HCT116 (cell line): Measurements from ENCODE around the gene MED6. TPM values are rescaled to one million over a fixed set of nuclear protein-coding genes. Genes with fewer than 3 reads are reported as not detected.
A peak's percentile ranks its signal among the peaks of the same experiment; 100 is the strongest.

Experiments
- ATAC-seq: fragments of 200-7000 bp; cut with Tn5 transposase; 2 replicates; pipeline ENCODE4 v1.9.1; 2020; ENCODE audit warnings: mild to moderate bottlenecking, moderate library complexity
- BruUV-seq: library from RNA; stranded (reverse); fragments of 400-500 nt; replicated peaks from 2 replicates; lab custom pipeline; 2021; lab: Mats Ljungman, UMichigan
- CTCF ChIA-PET: fragments of 300-600 bp; sonication (Branson Sonifier 250); formaldehyde crosslinking; loops from one replicate; lab custom pipeline; 2021; ENCODE audit warnings: antibody characterized with exemption; lab: Charles Lee
- POLR2A ChIA-PET: fragments of 300-600, 350-600 bp; sonication (Branson Sonifier 250); formaldehyde crosslinking; loops from one replicate; lab custom pipeline; 2021; ENCODE audit warnings: antibody characterized with exemption; lab: Charles Lee
- RAD21 ChIA-PET, 2 experiments: fragments of 300-600 bp; sonication (Branson Sonifier 250); formaldehyde crosslinking; loops; one replicate each; lab custom pipeline; 2023; ENCODE audit warnings: low total read pairs in 2 of 2; ENCODE audit not compliant: uncharacterized antibody in 2 of 2, unreplicated experiment in 2 of 2, low non-redundant PET in 1 of 2; lab: Charles Lee
- DNase-seq: peaks from one replicate; pipeline ENCODE4 v3.0.0-alpha.2; 2010; ENCODE audit warnings: low read depth, low spot score
- H2AFZ ChIP-seq: fragments of 200-600 bp; shearing (Covaris generic), sonication (generic); 2 replicates; pipeline ENCODE4 v1.6.1; 2017; ENCODE audit warnings: low read depth, mixed run types, mixed read lengths, antibody characterized with exemption, low read length; ENCODE audit not compliant: poor library complexity, severe bottlenecking
- H3K27ac ChIP-seq: 2 replicates; pipeline ENCODE4 v1.5.1; 2012; ENCODE audit warnings: low read depth, low read length
- H3K27me3 ChIP-seq: fragments of 200-600 bp; sonication (generic); 2 replicates; pipeline ENCODE4 v1.6.1; 2016; ENCODE audit warnings: mixed run types, low read length, mixed read lengths; ENCODE audit not compliant: insufficient read depth
- H3K36me3 ChIP-seq, 2 experiments: fragments of 200-500 bp in 1 of 2; fragments of 200-600 bp in 1 of 2; sonication (Bioruptor generic) in 1 of 2; sonication (generic) in 1 of 2; 2 replicates each; pipeline versions ENCODE4 v1.5.1 to v1.6.1; 2014 to 2016; ENCODE audit warnings: low read length in 2 of 2, inconsistent platforms in 1 of 2, mixed read lengths in 1 of 2, mixed run types in 1 of 2; ENCODE audit not compliant: insufficient read depth in 2 of 2, control insufficient read depth in 1 of 2
- H3K4me1 ChIP-seq, 2 experiments: fragments of 200-600 bp in 1 of 2; sonication (generic) in 1 of 2; 2 replicates each; pipeline versions ENCODE4 v1.5.1 to v1.6.1; 2012 to 2017; ENCODE audit warnings: low read length in 2 of 2, inconsistent platforms in 1 of 2, mild to moderate bottlenecking in 1 of 2, mixed read lengths in 1 of 2, mixed run types in 1 of 2, moderate library complexity in 1 of 2; ENCODE audit not compliant: insufficient read depth in 2 of 2, control insufficient read depth in 1 of 2
- H3K4me2 ChIP-seq: fragments of 200-600 bp; sonication (generic); 2 replicates; pipeline ENCODE4 v1.6.1; 2017; ENCODE audit warnings: mixed run types, low read length, mixed read lengths
- H3K4me3 ChIP-seq, 2 experiments: fragments of 200-600 bp in 1 of 2; sonication (generic) in 1 of 2; replicated peaks in 1 of 2; 2 replicates each; pipeline ENCODE4 v1.5.1; 2011 to 2016; ENCODE audit warnings: low read length in 2 of 2, control low read depth in 1 of 2, low read depth in 1 of 2, mild to moderate bottlenecking in 1 of 2, mixed read lengths in 1 of 2, mixed run types in 1 of 2
- H3K79me2 ChIP-seq: fragments of 200-600 bp; sonication (generic); 2 replicates; pipeline ENCODE4 v1.6.1; 2017; ENCODE audit warnings: mild to moderate bottlenecking, mixed run types, low read length, moderate library complexity, mixed read lengths; ENCODE audit not compliant: insufficient read depth
- H3K9ac ChIP-seq: fragments of 200-600 bp; sonication (generic); 2 replicates; pipeline ENCODE4 v1.6.1; 2016; ENCODE audit warnings: low read length, mixed read lengths
- H3K9me2 ChIP-seq: fragments of 200-600 bp; sonication (generic), shearing (Covaris generic); 2 replicates; pipeline ENCODE4 v1.6.1; 2017; ENCODE audit warnings: mixed run types, mild to moderate bottlenecking, moderate library complexity; ENCODE audit not compliant: insufficient read depth
- H3K9me3 ChIP-seq, 2 experiments: fragments of 200-500 bp in 1 of 2; fragments of 200-600 bp in 1 of 2; sonication (Bioruptor generic) in 1 of 2; sonication (generic) in 1 of 2; 2 replicates each; pipeline ENCODE4 v1.6.1; 2014 to 2017; ENCODE audit warnings: low read length in 2 of 2, mixed read lengths in 2 of 2, inconsistent platforms in 1 of 2, low read depth in 1 of 2, mild to moderate bottlenecking in 1 of 2, mixed run types in 1 of 2, moderate library complexity in 1 of 2; ENCODE audit not compliant: control insufficient read depth in 1 of 2, insufficient read depth in 1 of 2
- H4K20me1 ChIP-seq: fragments of 200-600 bp; sonication (generic), shearing (Covaris generic); 2 replicates; pipeline ENCODE4 v1.6.1; 2017; ENCODE audit warnings: mixed run types, mild to moderate bottlenecking, moderate library complexity; ENCODE audit not compliant: insufficient read depth
- CBX3 ChIP-seq: IDR thresholded peaks from 2 replicates; pipeline ENCODE4 v1.6.1; 2012; ENCODE audit warnings: low read depth
- CEBPB ChIP-seq: IDR thresholded peaks from 2 replicates; pipeline ENCODE4 v1.6.1; 2012; ENCODE audit warnings: low read depth
- JUND ChIP-seq: IDR thresholded peaks from 2 replicates; pipeline ENCODE4 v1.6.1; 2012
- POLR2AphosphoS5 ChIP-seq: IDR thresholded peaks from 2 replicates; pipeline ENCODE4 v1.6.1; 2011; ENCODE audit warnings: mild to moderate bottlenecking, low read depth, low read length, moderate library complexity
- RAD21 ChIP-seq: IDR thresholded peaks from 2 replicates; pipeline ENCODE4 v1.6.1; 2012; ENCODE audit warnings: low read depth, mild to moderate bottlenecking
- SP1 ChIP-seq: IDR thresholded peaks from 2 replicates; pipeline ENCODE4 v1.6.1; 2012; ENCODE audit warnings: low read depth
- TCF7L2 ChIP-seq: IDR thresholded peaks from 2 replicates; pipeline ENCODE4 v1.7.0; 2011; ENCODE audit warnings: borderline replicate concordance, inconsistent platforms; ENCODE audit not compliant: insufficient read depth, insufficient read length; ENCODE audit errors: extremely low read depth
- intact Hi-C: fragments of 100-400 bp; cut with micrococcal nuclease; formaldehyde crosslinking; loops from 2 replicates; pipeline ENCODE4 v1.10.0; 2022
- total RNA-seq: library from RNA; stranded (reverse); gene quantifications from one replicate; pipeline ENCODE4 v1.2.1, GENCODE V29; 2021; ENCODE audit not compliant: unreplicated experiment
- TF ChIP-seq, protein P1 (sequence below): IDR thresholded peaks from 2 replicates; pipeline ENCODE4 v1.6.1; 2012
- TF ChIP-seq, protein P2 (sequence below): IDR thresholded peaks from 2 replicates; pipeline ENCODE4 v1.6.1; 2012; ENCODE audit warnings: low read depth
- TF ChIP-seq, protein P3 (sequence below): IDR thresholded peaks from 2 replicates; pipeline ENCODE4 v1.6.1; 2012

The MED6 gene
- total RNA-seq, 1 experiment from 2014 or later, result 39.6 TPM

DNA sequence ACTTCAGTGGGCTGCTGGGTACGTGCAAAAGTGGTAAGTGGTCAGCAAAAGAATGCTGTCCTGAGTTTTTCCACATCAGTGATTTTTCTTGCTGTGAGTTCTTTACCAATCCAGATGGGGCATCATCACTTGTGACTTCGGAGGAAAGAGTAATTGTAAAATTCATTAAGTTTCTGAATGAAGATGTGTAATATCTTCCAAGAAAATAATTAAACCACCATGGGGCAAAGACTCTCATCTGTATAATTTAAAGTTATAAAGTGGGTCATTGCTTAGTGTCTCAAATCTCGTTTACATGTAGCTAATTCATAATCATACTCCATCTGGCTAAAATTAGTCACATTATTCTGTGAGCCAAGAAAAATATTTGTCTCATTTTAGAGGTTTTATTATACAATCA is 10.8 kb upstream of the MED6 start:
- H3K4me2 ChIP-seq, result no peak overlapping the region
- ATAC-seq (no peak), DNase-seq (no peak)
- no peaks in the 10 kb centered on the region for H3K9me3 ChIP-seq
- no TSS peak for BruUV-seq
- H3K36me3 ChIP-seq, result no peaks in the 10 kb centered on the region
- no peak overlapping the region for H3K9ac ChIP-seq
- no peaks in the 10 kb centered on the region for H3K79me2 ChIP-seq
- H2AFZ ChIP-seq, result peak overlapping the region; percentile 61
- H4K20me1 ChIP-seq, result no peaks in the 10 kb centered on the region
- no peak for TF ChIP-seq JUND
- no peak for TF ChIP-seq SP1
- no peak for TF ChIP-seq TCF7L2
- no peak for TF ChIP-seq CEBPB
- TF ChIP-seq, protein P1, sequence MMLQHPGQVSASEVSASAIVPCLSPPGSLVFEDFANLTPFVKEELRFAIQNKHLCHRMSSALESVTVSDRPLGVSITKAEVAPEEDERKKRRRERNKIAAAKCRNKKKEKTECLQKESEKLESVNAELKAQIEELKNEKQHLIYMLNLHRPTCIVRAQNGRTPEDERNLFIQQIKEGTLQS, result no peak
- no peak for TF ChIP-seq POLR2AphosphoS5
- TF ChIP-seq, protein P2, sequence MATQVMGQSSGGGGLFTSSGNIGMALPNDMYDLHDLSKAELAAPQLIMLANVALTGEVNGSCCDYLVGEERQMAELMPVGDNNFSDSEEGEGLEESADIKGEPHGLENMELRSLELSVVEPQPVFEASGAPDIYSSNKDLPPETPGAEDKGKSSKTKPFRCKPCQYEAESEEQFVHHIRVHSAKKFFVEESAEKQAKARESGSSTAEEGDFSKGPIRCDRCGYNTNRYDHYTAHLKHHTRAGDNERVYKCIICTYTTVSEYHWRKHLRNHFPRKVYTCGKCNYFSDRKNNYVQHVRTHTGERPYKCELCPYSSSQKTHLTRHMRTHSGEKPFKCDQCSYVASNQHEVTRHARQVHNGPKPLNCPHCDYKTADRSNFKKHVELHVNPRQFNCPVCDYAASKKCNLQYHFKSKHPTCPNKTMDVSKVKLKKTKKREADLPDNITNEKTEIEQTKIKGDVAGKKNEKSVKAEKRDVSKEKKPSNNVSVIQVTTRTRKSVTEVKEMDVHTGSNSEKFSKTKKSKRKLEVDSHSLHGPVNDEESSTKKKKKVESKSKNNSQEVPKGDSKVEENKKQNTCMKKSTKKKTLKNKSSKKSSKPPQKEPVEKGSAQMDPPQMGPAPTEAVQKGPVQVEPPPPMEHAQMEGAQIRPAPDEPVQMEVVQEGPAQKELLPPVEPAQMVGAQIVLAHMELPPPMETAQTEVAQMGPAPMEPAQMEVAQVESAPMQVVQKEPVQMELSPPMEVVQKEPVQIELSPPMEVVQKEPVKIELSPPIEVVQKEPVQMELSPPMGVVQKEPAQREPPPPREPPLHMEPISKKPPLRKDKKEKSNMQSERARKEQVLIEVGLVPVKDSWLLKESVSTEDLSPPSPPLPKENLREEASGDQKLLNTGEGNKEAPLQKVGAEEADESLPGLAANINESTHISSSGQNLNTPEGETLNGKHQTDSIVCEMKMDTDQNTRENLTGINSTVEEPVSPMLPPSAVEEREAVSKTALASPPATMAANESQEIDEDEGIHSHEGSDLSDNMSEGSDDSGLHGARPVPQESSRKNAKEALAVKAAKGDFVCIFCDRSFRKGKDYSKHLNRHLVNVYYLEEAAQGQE, result no peak
- intact Hi-C loops, result no loop called here
- ChIA-PET CTCF (no interaction called here), POLR2A (no interaction called here), RAD21 (no interaction called here)
- H3K9me2 ChIP-seq, result no peaks in the 10 kb centered on the region
- H3K27ac ChIP-seq, result no peak overlapping the region
- no peaks in the 10 kb centered on the region for H3K4me1 ChIP-seq
- H3K4me3 ChIP-seq, result no peak overlapping the region
- 0 out of 2 replicates have a peak, but pooled peaks cover 4% of the 10 kb centered on the region for H3K27me3 ChIP-seq

DNA sequence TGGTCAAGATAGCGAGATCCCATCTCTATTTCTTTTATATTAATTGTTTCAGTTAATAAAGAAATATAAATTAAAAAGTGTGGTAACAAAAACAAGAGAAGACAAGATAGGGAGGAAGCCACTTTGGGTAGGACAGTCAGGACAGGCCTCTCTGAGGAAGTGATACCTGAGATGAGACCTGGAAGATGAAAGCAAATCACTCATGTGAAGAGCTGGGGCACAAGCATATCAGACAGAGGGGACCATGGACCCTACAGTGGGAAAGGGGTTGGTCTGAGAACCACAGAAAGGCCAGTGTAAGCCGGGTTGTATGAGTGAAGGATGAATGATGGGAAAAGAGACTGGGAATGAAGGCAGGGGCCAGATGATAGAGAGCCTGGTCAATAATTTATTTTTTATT is 1.8 kb upstream of the MED6 start:
- ChIA-PET RAD21 (no interaction called here), POLR2A (no interaction called here), CTCF (no interaction called here)
- no peak overlapping the region for H3K4me2 ChIP-seq
- no peak overlapping the region for H3K4me3 ChIP-seq
- H3K9ac ChIP-seq, result no peak overlapping the region
- H3K9me3 ChIP-seq, result no peaks in the 10 kb centered on the region
- BruUV-seq, result no TSS peak
- H3K36me3 ChIP-seq, result no peaks in the 10 kb centered on the region
- ATAC-seq (no peak), DNase-seq (no peak)
- no peaks in the 10 kb centered on the region for H3K27me3 ChIP-seq
- H3K9me2 ChIP-seq, result peaks cover 3% of the 10 kb centered on the region; the same call in 1 of the 2 replicates
- H3K79me2 ChIP-seq, result peaks cover 33% of the 10 kb centered on the region
- TF ChIP-seq CBX3 (no peak), SP1 (no peak), RAD21 (no peak)
- TF ChIP-seq, protein P3, sequence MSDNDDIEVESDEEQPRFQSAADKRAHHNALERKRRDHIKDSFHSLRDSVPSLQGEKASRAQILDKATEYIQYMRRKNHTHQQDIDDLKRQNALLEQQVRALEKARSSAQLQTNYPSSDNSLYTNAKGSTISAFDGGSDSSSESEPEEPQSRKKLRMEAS, result no peak
- TF ChIP-seq, protein P1, result no peak
- H4K20me1 ChIP-seq, result peaks cover 3% of the 10 kb centered on the region
- H3K27ac ChIP-seq, result no peak overlapping the region
- no peak overlapping the region for H2AFZ ChIP-seq
- intact Hi-C loops, result no loop called here
- peaks cover 10 to 17% of the 10 kb centered on the region in 2 experiments for H3K4me1 ChIP-seq
